Measurements from ENCODE around the gene UACA.

DNA sequence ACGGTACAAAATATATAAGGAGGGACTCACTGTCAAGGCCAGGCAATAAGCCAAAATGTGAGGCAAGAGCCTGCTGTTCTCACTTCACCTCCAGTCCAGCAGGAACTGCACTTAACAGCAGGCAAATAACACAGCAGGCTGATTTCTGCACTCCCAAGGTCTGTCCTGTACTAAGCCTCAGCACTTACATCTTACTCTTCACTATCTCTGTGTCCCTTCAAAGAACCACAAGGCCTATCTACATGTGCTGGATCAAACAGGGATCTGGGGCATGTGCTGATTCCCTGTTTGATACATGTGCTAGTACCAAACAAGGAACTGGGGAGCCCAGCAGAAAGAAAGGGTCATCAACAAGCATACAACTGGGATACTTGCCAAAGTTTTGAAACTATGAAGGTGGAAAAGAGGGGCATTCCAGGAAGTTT lies 22.2 kb downstream of the UACA start:
- TF ChIP-seq, protein P1, sequence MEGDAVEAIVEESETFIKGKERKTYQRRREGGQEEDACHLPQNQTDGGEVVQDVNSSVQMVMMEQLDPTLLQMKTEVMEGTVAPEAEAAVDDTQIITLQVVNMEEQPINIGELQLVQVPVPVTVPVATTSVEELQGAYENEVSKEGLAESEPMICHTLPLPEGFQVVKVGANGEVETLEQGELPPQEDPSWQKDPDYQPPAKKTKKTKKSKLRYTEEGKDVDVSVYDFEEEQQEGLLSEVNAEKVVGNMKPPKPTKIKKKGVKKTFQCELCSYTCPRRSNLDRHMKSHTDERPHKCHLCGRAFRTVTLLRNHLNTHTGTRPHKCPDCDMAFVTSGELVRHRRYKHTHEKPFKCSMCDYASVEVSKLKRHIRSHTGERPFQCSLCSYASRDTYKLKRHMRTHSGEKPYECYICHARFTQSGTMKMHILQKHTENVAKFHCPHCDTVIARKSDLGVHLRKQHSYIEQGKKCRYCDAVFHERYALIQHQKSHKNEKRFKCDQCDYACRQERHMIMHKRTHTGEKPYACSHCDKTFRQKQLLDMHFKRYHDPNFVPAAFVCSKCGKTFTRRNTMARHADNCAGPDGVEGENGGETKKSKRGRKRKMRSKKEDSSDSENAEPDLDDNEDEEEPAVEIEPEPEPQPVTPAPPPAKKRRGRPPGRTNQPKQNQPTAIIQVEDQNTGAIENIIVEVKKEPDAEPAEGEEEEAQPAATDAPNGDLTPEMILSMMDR (conservative IDR thresholded peaks at IDR 0.05; ENCODE audit: low read depth in 2 of 2): no peak
- no peak for TF ChIP-seq ZNF114 (CRISPR knock-in tag; IDR thresholded peaks at IDR 0.05)
- TF ChIP-seq EZH2phosphoT487 (IDR thresholded peaks at IDR 0.05; ENCODE audit: unreplicated experiment): no peak
- TF ChIP-seq EZH2 (IDR thresholded peaks at IDR 0.05; ENCODE audit: low read depth, unreplicated experiment): no peak
- TF ChIP-seq JUNB (IDR thresholded peaks at IDR 0.05; ENCODE audit: unreplicated experiment): no peak
- TF ChIP-seq POLR2AphosphoS5 (IDR thresholded peaks at IDR 0.05; ENCODE audit: low read depth): no peak
- no peak for TF ChIP-seq ZNF331 (CRISPR knock-in tag; IDR thresholded peaks at IDR 0.05; ENCODE audit: low read depth)

Measured in GM23338 (cell line).